ENCODE results near the gene SDF2. TPM values are rescaled to one million over a fixed set of nuclear protein-coding genes. Genes with fewer than 3 reads are reported as not detected.

The SDF2 gene
- total RNA-seq: 77.2 and 85.3 TPM in 2 replicates

GRCh38 chr17:28661635-28662526 is at the start of gene SDF2, which contains the start of gene SUPT6H:
Gene SDF2 (minus strand): TSS chr17:28661906. CDS start chr17:28661876, 30 bp downstream.
Gene SUPT6H (plus strand): TSS chr17:28662205. CDS start chr17:28673402, 11,197 bp downstream.

GRCh38 chr17:28644787-28645575 is 16.7 kb downstream of the SDF2 start, which contains the start of gene BLTP2:
Gene BLTP2 (minus strand): TSS chr17:28645158. CDS start chr17:28645056, 102 bp downstream.

DNA sequence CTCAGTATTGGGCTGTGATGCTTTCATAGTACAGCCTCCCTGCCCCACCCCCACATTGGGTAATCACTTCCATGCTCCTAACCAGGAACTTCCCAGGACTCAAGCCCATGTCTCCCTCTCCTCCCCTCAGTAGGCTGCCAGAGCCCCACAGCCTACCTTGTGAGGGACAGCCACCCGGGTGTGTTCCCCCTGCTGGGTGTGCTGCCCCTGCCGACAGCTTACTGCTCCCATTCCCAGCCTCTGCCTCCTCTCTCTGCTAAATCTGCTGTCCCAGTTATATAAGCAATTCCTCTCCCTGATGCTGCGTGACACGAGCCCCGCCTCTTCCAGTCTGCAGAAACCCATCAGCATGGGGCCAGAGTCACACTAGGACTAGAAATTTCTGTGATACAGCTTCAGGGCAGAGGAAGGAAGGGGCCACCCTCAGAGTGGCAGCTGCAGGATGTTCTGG is 47.8 kb downstream of the SDF2 start, which contains the start of gene RSKR:
Gene RSKR (minus strand): TSS at position 255 of the 451 bp plus-strand sequence. CDS start 24 bp downstream, at position 231.

GRCh38 chr17:28598799-28599310 is 62.9 kb downstream of the SDF2 start, which contains the start of gene SPAG5:
Gene SPAG5 (minus strand): TSS chr17:28599025. CDS start chr17:28598946, 79 bp downstream.

Other genes starting within 250 kb of the SDF2 start
- not detected in 2 replicates for gene SLC13A2, start 188.3 kb downstream of the SDF2 start, total RNA-seq
- gene FOXN1, start 155.6 kb downstream of the SDF2 start, total RNA-seq: not detected in 2 replicates
- 20.3 and 36.6 TPM in 2 replicates for gene UNC119, start 109.3 kb downstream of the SDF2 start, total RNA-seq
- 55.8 and 71.6 TPM in 2 replicates for gene PIGS, start 90.4 kb downstream of the SDF2 start, total RNA-seq
- 46.6 and 129 TPM in 2 replicates for gene ALDOC, start 85.0 kb downstream of the SDF2 start, total RNA-seq
- 6.5 and 67.5 TPM in 2 replicates for gene SPAG5, start 62.9 kb downstream of the SDF2 start, total RNA-seq
- 3.3 and 5.6 TPM in 2 replicates for gene RSKR, start 47.7 kb downstream of the SDF2 start, total RNA-seq
- 162 and 207 TPM in 2 replicates for gene BLTP2, start 16.7 kb downstream of the SDF2 start, total RNA-seq
- gene SUPT6H, start 299 bp upstream of the SDF2 start, total RNA-seq: 36.4 and 50.2 TPM in 2 replicates
- 1.1 and 1.3 TPM in 2 replicates for gene PROCA1, start 50.0 kb upstream of the SDF2 start, total RNA-seq
- gene RAB34, start 56.0 kb upstream of the SDF2 start, total RNA-seq: 154 and 167 TPM in 2 replicates
- 436 and 732 TPM in 2 replicates for gene RPL23A, start 58.1 kb upstream of the SDF2 start, total RNA-seq
- gene TLCD1, start 64.3 kb upstream of the SDF2 start, total RNA-seq: 3.9 and 8.8 TPM in 2 replicates
- 2.1 and 2.3 TPM in 2 replicates for gene NEK8, start 66.9 kb upstream of the SDF2 start, total RNA-seq
- 18.0 and 38.9 TPM in 2 replicates for gene TRAF4, start 82.1 kb upstream of the SDF2 start, total RNA-seq
- 3.4 and 3.8 TPM in 2 replicates for gene FAM222B, start 180.9 kb upstream of the SDF2 start, total RNA-seq
- gene ERAL1, start 193.1 kb upstream of the SDF2 start, total RNA-seq: 24.0 and 42.2 TPM in 2 replicates
- gene FLOT2, start 235.8 kb upstream of the SDF2 start, total RNA-seq: 30.4 and 55.6 TPM in 2 replicates
- 4.6 and 16.9 TPM in 2 replicates for gene DHRS13, start 241.2 kb upstream of the SDF2 start, total RNA-seq

Data from regular cardiac myocyte (primary cell).